ENCODE results near the gene ARHGEF11. TPM values are rescaled to one million over a fixed set of nuclear protein-coding genes. Genes with fewer than 3 reads are reported as not detected.
"Not testable (repeated sequence)": the region's sequence is repeated elsewhere in the genome, so short reads cannot be mapped to it uniquely, and the experiment has no call there.

ARHGEF11 gene
- total RNA-seq, 1 donor from 2014 or later = 29.1 TPM

DNA sequence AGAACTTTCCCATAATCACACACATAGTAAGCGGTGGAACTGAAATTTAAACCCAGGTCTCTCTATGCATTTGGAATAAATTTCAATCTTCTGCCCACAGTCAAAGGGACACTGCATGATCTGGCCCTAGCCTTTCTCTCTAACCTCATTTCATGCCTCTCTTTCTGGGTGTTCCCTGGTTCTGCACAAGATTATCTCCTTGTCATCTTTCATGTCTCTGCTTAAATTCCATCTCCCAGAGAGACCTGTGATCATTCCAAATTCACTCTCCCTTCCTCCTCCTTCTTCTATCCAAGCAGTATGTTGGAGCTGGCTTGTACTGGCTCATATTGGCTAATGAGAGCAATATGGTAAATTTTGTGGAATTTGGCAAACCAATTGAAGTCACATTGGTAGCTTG is 31.9 kb upstream of the ARHGEF11 start:
- H3K9me3 ChIP-seq (replicated peaks) = no peaks in the 10 kb centered on the region
- DNase-seq = no peak
- H3K36me3 ChIP-seq = no peaks in the 10 kb centered on the region
- TF ChIP-seq, protein P1, sequence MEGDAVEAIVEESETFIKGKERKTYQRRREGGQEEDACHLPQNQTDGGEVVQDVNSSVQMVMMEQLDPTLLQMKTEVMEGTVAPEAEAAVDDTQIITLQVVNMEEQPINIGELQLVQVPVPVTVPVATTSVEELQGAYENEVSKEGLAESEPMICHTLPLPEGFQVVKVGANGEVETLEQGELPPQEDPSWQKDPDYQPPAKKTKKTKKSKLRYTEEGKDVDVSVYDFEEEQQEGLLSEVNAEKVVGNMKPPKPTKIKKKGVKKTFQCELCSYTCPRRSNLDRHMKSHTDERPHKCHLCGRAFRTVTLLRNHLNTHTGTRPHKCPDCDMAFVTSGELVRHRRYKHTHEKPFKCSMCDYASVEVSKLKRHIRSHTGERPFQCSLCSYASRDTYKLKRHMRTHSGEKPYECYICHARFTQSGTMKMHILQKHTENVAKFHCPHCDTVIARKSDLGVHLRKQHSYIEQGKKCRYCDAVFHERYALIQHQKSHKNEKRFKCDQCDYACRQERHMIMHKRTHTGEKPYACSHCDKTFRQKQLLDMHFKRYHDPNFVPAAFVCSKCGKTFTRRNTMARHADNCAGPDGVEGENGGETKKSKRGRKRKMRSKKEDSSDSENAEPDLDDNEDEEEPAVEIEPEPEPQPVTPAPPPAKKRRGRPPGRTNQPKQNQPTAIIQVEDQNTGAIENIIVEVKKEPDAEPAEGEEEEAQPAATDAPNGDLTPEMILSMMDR (IDR thresholded peaks at IDR 0.05; ENCODE audit: borderline replicate concordance) = no peak
- H3K4me1 ChIP-seq = peaks cover 9% of the 10 kb centered on the region
- H3K27ac ChIP-seq (replicated peaks) = no peak overlapping the region
- H3K27me3 ChIP-seq (ENCODE audit: low read depth) = peaks cover 30% of the 10 kb centered on the region
- no peak overlapping the region for H3K4me3 ChIP-seq
- intact Hi-C loops (cut with micrococcal nuclease) = no loop called here

GRCh38 chr1:157073944-157074685 is 28.6 kb upstream of the ARHGEF11 start:
- DNase-seq = peak; percentile 72
- peak overlapping the region; percentile 49 for H3K4me3 ChIP-seq
- peaks cover 37% of the 10 kb centered on the region for H3K27me3 ChIP-seq (ENCODE audit: low read depth)
- H3K4me1 ChIP-seq = peaks cover 9% of the 10 kb centered on the region
- intact Hi-C loops (cut with micrococcal nuclease) = no loop called here
- H3K9me3 ChIP-seq (replicated peaks) = no peaks in the 10 kb centered on the region
- TF ChIP-seq, protein P1 (IDR thresholded peaks at IDR 0.05; ENCODE audit: borderline replicate concordance) = peak; percentile 80
- H3K27ac ChIP-seq (replicated peaks) = no peak overlapping the region
- no peaks in the 10 kb centered on the region for H3K36me3 ChIP-seq

GRCh38 chr1:157069601-157070000 is 24.1 kb upstream of the ARHGEF11 start:
- intact Hi-C loops (cut with micrococcal nuclease) = no loop called here
- DNase-seq = no peak
- Histone ChIP-seq H3K9me3 (replicated peaks) (no peaks in the 10 kb centered on the region), H3K36me3 (no peaks in the 10 kb centered on the region), H3K4me1 (peaks cover 9% of the 10 kb centered on the region), H3K4me3 (no peak overlapping the region), H3K27ac (replicated peaks) (no peak overlapping the region), H3K27me3 (ENCODE audit: low read depth) (peaks cover 38% of the 10 kb centered on the region)
- TF ChIP-seq, protein P1 (IDR thresholded peaks at IDR 0.05; ENCODE audit: borderline replicate concordance) = no peak

GRCh38 chr1:157059241-157059640 is 13.7 kb upstream of the ARHGEF11 start:
- H3K27me3 ChIP-seq (ENCODE audit: low read depth); H3K27ac ChIP-seq (replicated peaks); intact Hi-C loops (cut with micrococcal nuclease); H3K4me1 ChIP-seq; DNase-seq; H3K4me3 ChIP-seq; H3K36me3 ChIP-seq: not testable (repeated sequence)
- H3K9me3 ChIP-seq (replicated peaks) = peaks cover 14% of the 10 kb centered on the region

GRCh38 chr1:157056269-157056668 is 10.7 kb upstream of the ARHGEF11 start:
- Histone ChIP-seq H3K4me1 (no peaks in the 10 kb centered on the region), H3K4me3 (no peak overlapping the region), H3K27me3 (ENCODE audit: low read depth) (no peaks in the 10 kb centered on the region), H3K36me3 (no peaks in the 10 kb centered on the region), H3K9me3 (replicated peaks) (peaks cover 27% of the 10 kb centered on the region), H3K27ac (replicated peaks) (no peak overlapping the region)
- TF ChIP-seq, protein P1 (IDR thresholded peaks at IDR 0.05; ENCODE audit: borderline replicate concordance) = no peak
- intact Hi-C loops (cut with micrococcal nuclease) = no loop called here
- DNase-seq = no peak

DNA sequence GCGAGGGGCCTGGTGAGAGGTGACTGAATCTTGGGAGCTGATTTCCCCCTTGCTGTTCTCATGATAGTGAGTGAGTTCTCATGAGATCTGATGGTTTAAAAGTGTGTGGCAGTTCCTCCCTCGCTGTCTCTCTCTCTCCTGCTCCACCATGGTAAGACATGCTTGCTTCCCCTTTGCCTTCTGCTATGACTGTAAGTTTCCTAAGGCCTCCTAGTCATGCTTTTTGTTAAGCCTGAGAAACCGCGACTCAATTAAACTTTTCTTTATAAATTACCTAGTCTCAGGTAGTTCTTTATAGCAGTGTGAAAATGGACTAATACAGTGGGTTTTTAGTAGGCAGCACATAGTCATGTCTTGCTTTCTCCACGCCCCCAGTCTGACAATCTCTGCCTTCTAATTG is 10.2 kb upstream of the ARHGEF11 start:
- H3K27ac ChIP-seq (replicated peaks); DNase-seq; H3K4me3 ChIP-seq; intact Hi-C loops (cut with micrococcal nuclease); H3K4me1 ChIP-seq; H3K36me3 ChIP-seq; H3K27me3 ChIP-seq (ENCODE audit: low read depth): not testable (repeated sequence)
- peaks cover 22% of the 10 kb centered on the region for H3K9me3 ChIP-seq (replicated peaks)
